IMR-90 (cell line): ENCODE data around the gene GPR33. TPM values are rescaled to one million over a fixed set of nuclear protein-coding genes. Genes with fewer than 3 reads are reported as not detected.

Experiments used
- ATAC-seq: fragments of 200-7000 bp; cut with Tn5 transposase; 2 replicates; pipeline ENCODE4 v1.9.1; 2020; ENCODE audit warnings: low read depth, mild to moderate bottlenecking, moderate library complexity
- BruUV-seq: library from RNA; stranded (reverse); fragments of 400-500 nt; replicated peaks from 2 replicates; lab custom pipeline; 2021; lab: Mats Ljungman, UMichigan
- CTCF ChIA-PET: fragments of 300-600 bp; formaldehyde crosslinking; extraction: SDS; loops from one replicate; lab custom pipeline; 2021; ENCODE audit warnings: antibody characterized with exemption; lab: Yijun Ruan, JAX
- POLR2A ChIA-PET: fragments of 300-600 bp; sonication (Branson Sonifier 250); formaldehyde crosslinking; loops from one replicate; lab custom pipeline; 2022; ENCODE audit warnings: antibody characterized with exemption; ENCODE audit not compliant: unreplicated experiment; lab: Charles Lee
- DNase-seq: peaks from one replicate; pipeline ENCODE4 v3.0.0; 2013
- H2AFZ ChIP-seq: replicated peaks from 2 replicates; pipeline ENCODE3; 2013; ENCODE audit warnings: low read length, mild to moderate bottlenecking; ENCODE audit not compliant: poor library complexity
- H2AK5ac ChIP-seq: 2 replicates; pipeline ENCODE4 v1.6.1; 2013; ENCODE audit warnings: low read depth, low read length, inconsistent platforms
- H2AK9ac ChIP-seq: replicated peaks from 2 replicates; pipeline ENCODE3; 2013; ENCODE audit warnings: mild to moderate bottlenecking, low read depth, low read length, moderate library complexity; ENCODE audit not compliant: poor library complexity
- H2BK120ac ChIP-seq: 2 replicates; pipeline ENCODE4 v1.6.1; 2013; ENCODE audit warnings: low read depth, low read length, inconsistent platforms
- H2BK15ac ChIP-seq: 3 replicates; pipeline ENCODE4 v1.6.1; 2013; ENCODE audit warnings: low read depth, low read length, inconsistent platforms
- H2BK20ac ChIP-seq: 2 replicates; pipeline ENCODE4 v1.6.1; 2013; ENCODE audit warnings: low read depth, mild to moderate bottlenecking, inconsistent platforms, low read length, moderate library complexity
- H2BK5ac ChIP-seq: 2 replicates; pipeline ENCODE4 v1.6.1; 2013; ENCODE audit warnings: mild to moderate bottlenecking, low read depth, low read length, inconsistent platforms; ENCODE audit not compliant: poor library complexity, severe bottlenecking
- H3K14ac ChIP-seq: replicated peaks from 2 replicates; pipeline ENCODE4 v1.6.1; 2013; ENCODE audit warnings: low read depth, low read length, inconsistent platforms
- H3K18ac ChIP-seq: 2 replicates; pipeline ENCODE4 v1.6.1; 2013; ENCODE audit warnings: low read depth, low read length, control low read depth
- H3K23ac ChIP-seq: 2 replicates; pipeline ENCODE4 v1.6.1; 2013; ENCODE audit warnings: low read depth, low read length, inconsistent platforms
- H3K27ac ChIP-seq: 2 replicates; pipeline ENCODE4 v1.5.1; 2013; ENCODE audit warnings: mild to moderate bottlenecking, control low read depth, low read length; ENCODE audit not compliant: insufficient read depth
- H3K27me3 ChIP-seq: 2 replicates; pipeline ENCODE4 v1.6.1; 2013; ENCODE audit warnings: low read length; ENCODE audit not compliant: control insufficient read depth, insufficient read depth
- H3K36me3 ChIP-seq: 2 replicates; pipeline ENCODE4 v1.6.1; 2013; ENCODE audit warnings: low read length, mixed read lengths; ENCODE audit not compliant: control insufficient read depth, insufficient read depth
- H3K4ac ChIP-seq: 2 replicates; pipeline ENCODE4 v1.6.1; 2013; ENCODE audit warnings: low read depth, low read length, inconsistent platforms
- H3K4me1 ChIP-seq: 2 replicates; pipeline ENCODE4 v1.6.1; 2013; ENCODE audit warnings: low read length, mixed read lengths; ENCODE audit not compliant: control insufficient read depth, insufficient read depth
- H3K4me2 ChIP-seq: 2 replicates; pipeline ENCODE4 v1.6.1; 2013; ENCODE audit warnings: low read depth, mild to moderate bottlenecking, control low read depth, low read length, moderate library complexity
- H3K4me3 ChIP-seq: 2 replicates; pipeline ENCODE4 v1.5.1; 2013; ENCODE audit warnings: low read depth, mild to moderate bottlenecking, control low read depth, low read length, moderate library complexity; ENCODE audit not compliant: insufficient read depth
- H3K56ac ChIP-seq: 2 replicates; pipeline ENCODE4 v1.6.1; 2013; ENCODE audit warnings: low read length, inconsistent platforms; ENCODE audit not compliant: insufficient read depth; ENCODE audit errors: extremely low read depth
- H3K79me1 ChIP-seq, 2 experiments: 2 replicates each; pipeline ENCODE4 v1.6.1; 2013; ENCODE audit warnings: low read length in 2 of 2, inconsistent platforms in 1 of 2, low read depth in 1 of 2
- H3K9ac ChIP-seq: 2 replicates; pipeline ENCODE4 v1.6.1; 2013; ENCODE audit warnings: low read depth, low read length, control low read depth
- H3K9me1 ChIP-seq: 2 replicates; pipeline ENCODE4 v1.6.1; 2013; ENCODE audit warnings: low read length, inconsistent platforms; ENCODE audit not compliant: insufficient read depth
- H3K9me3 ChIP-seq: 2 replicates; pipeline ENCODE4 v1.6.1; 2013; ENCODE audit warnings: low read length; ENCODE audit not compliant: control insufficient read depth, insufficient read depth
- H4K20me1 ChIP-seq: 2 replicates; pipeline ENCODE4 v1.6.1; 2013; ENCODE audit warnings: low read length, inconsistent platforms; ENCODE audit not compliant: insufficient read depth
- H4K5ac ChIP-seq: 2 replicates; pipeline ENCODE4 v1.6.1; 2013; ENCODE audit warnings: mild to moderate bottlenecking, low read depth, low read length, control low read depth
- H4K8ac ChIP-seq, 2 experiments: 2 replicates each; pipeline ENCODE4 v1.6.1; 2013; ENCODE audit warnings: low read depth in 2 of 2, low read length in 2 of 2, control low read depth in 1 of 2, inconsistent platforms in 1 of 2
- H4K91ac ChIP-seq: 2 replicates; pipeline ENCODE4 v1.6.1; 2013; ENCODE audit warnings: low read depth, low read length, inconsistent platforms; ENCODE audit not compliant: insufficient read depth
- BHLHE40 ChIP-seq: fragments of 150-350 bp; IDR thresholded peaks from 2 replicates; pipeline ENCODE4 v1.6.1; 2016; ENCODE audit warnings: mild to moderate bottlenecking, low read depth, low read length
- CEBPB ChIP-seq: IDR thresholded peaks from 2 replicates; pipeline ENCODE4 v1.6.1; 2012; ENCODE audit warnings: low read depth, low read length, improper control_type of control experiment
- CHD1 ChIP-seq: IDR thresholded peaks from 2 replicates; pipeline ENCODE4 v1.6.1; 2012; ENCODE audit warnings: low read depth, low read length, improper control_type of control experiment
- CTCF ChIP-seq: conservative IDR thresholded peaks from 2 replicates; pipeline ENCODE4 v1.5.1; 2012; ENCODE audit warnings: mild to moderate bottlenecking, low read depth, low read length, improper control_type of control experiment
- ELK1 ChIP-seq: fragments of 150-350 bp; IDR thresholded peaks from 2 replicates; pipeline ENCODE4 v1.6.1; 2016; ENCODE audit warnings: low read depth, mild to moderate bottlenecking, low read length, moderate library complexity, borderline replicate concordance
- FOS ChIP-seq: fragments of 150-350 bp; IDR thresholded peaks from 2 replicates; pipeline ENCODE4 v1.6.1; 2016; ENCODE audit warnings: low read depth, low read length
- MAFK ChIP-seq: IDR thresholded peaks from 2 replicates; pipeline ENCODE4 v1.6.1; 2012; ENCODE audit warnings: low read depth, low read length, improper control_type of control experiment
- MAZ ChIP-seq: IDR thresholded peaks from 2 replicates; pipeline ENCODE4 v1.6.1; 2012; ENCODE audit warnings: low read depth, mild to moderate bottlenecking, low read length, improper control_type of control experiment, moderate library complexity, borderline replicate concordance
- MXI1 ChIP-seq: IDR thresholded peaks from 2 replicates; pipeline ENCODE4 v1.6.1; 2012; ENCODE audit warnings: low read depth, mild to moderate bottlenecking, low read length, moderate library complexity, borderline replicate concordance
- NFE2L2 ChIP-seq: fragments of 150-350 bp; IDR thresholded peaks from 2 replicates; pipeline ENCODE4 v1.6.1; 2016; ENCODE audit warnings: low read depth, mild to moderate bottlenecking, low read length
- POLR2A ChIP-seq: IDR thresholded peaks from 2 replicates; pipeline ENCODE4 v1.6.1; 2012; ENCODE audit warnings: mild to moderate bottlenecking, low read depth, low read length
- RAD21 ChIP-seq: IDR thresholded peaks from 2 replicates; pipeline ENCODE4 v1.6.1; 2012; ENCODE audit warnings: low read length, improper control_type of control experiment
- RCOR1 ChIP-seq: IDR thresholded peaks from 2 replicates; pipeline ENCODE4 v1.6.1; 2012; ENCODE audit warnings: mild to moderate bottlenecking, low read length, improper control_type of control experiment; ENCODE audit not compliant: insufficient replicate concordance
- RFX5 ChIP-seq: IDR thresholded peaks from 2 replicates; pipeline ENCODE4 v1.8.0; 2012; ENCODE audit warnings: low read depth, mild to moderate bottlenecking, low read length, moderate library complexity
- SMC3 ChIP-seq: fragments of 150-350 bp; IDR thresholded peaks from 2 replicates; pipeline ENCODE4 v1.6.1; 2016; ENCODE audit warnings: low read depth, mild to moderate bottlenecking, antibody characterized with exemption, low read length, moderate library complexity
- USF2 ChIP-seq: fragments of 150-350 bp; IDR thresholded peaks from 2 replicates; pipeline ENCODE4 v1.6.1; 2017; ENCODE audit warnings: mild to moderate bottlenecking, antibody characterized with exemption, low read length, low read depth
- WGBS, 2 experiments: methylation state at CpG; one replicate each; pipeline versions ENCODE4 v1.1.5 to v1.1.7; 2013; ENCODE audit warnings: missing lambda C conversion rate in 2 of 2; ENCODE audit not compliant: insufficient read length in 1 of 2; ENCODE audit errors: extremely low coverage in 2 of 2; 5-methylcytosine and 5-hydroxymethylcytosine counted together
- dilution Hi-C: fragments of 300-500 bp; cut with HindIII; formaldehyde crosslinking; loops from one replicate; pipeline ENCODE4 v1.14.3; 2018; ENCODE audit warnings: low sequenced_read_pairs; ENCODE audit not compliant: unreplicated experiment
- in situ Hi-C: fragments of 300-500 bp; cut with MboI; formaldehyde crosslinking; loops from 3 replicates; pipeline ENCODE4 v1.14.3; 2019; ENCODE audit warnings: low sequenced_read_pairs, inconsistent platforms, mixed read lengths
- intact Hi-C: fragments of 100-400 bp; cut with micrococcal nuclease; formaldehyde crosslinking; loops from 2 replicates; pipeline ENCODE4 v1.10.0; 2022
- polyA plus RNA-seq, 3 experiments: library from polyadenylated mRNA; depleted of rRNA; stranded (reverse); fragments of >200 nt; gene quantifications; 2 replicates each; pipeline ENCODE4 v1.2.3, GENCODE V29; 2012; ENCODE audit warnings: low replicate concordance in 1 of 3
- total RNA-seq: library from RNA; depleted of rRNA; stranded (reverse); fragments of >200 nt; gene quantifications from 2 replicates; pipeline ENCODE4 v1.2.3, GENCODE V29; 2012

Gene GPR33
- total and polyA plus RNA-seq, 2 of the 4 experiments (the other 2 are of a cell fraction): not detected

- TF ChIP-seq USF2: no peak
- no peak for TF ChIP-seq NFE2L2
- TF ChIP-seq MAZ: no peak
- no peak for TF ChIP-seq CTCF
- no peak for TF ChIP-seq CHD1
- TF ChIP-seq RAD21: no peak
- TF ChIP-seq MAFK: no peak
- TF ChIP-seq SMC3: no peak
- no peak for TF ChIP-seq MXI1
- no peak for TF ChIP-seq CEBPB
- no peak for TF ChIP-seq POLR2A
- no peak for TF ChIP-seq BHLHE40
- no peak for TF ChIP-seq ELK1
- no peak for TF ChIP-seq RFX5
- no peak for TF ChIP-seq RCOR1
- TF ChIP-seq FOS: no peak
Measured at GRCh38 chr14:31527546-31527945, 39.7 kb upstream of the GPR33 start.

More at GRCh38 chr14:31527546-31527945, 39.7 kb upstream of the GPR33 start:
- no TSS peak for BruUV-seq
- no peak overlapping the region for H4K8ac ChIP-seq
- H2BK20ac ChIP-seq: no peak overlapping the region
- WGBS, 2 experiments: no CpG with 5 or more reads among the region's 8 CpGs
- no peak overlapping the region for H2AFZ ChIP-seq
- no peaks in the 10 kb centered on the region for H3K9me3 ChIP-seq
- no peak overlapping the region for H3K23ac ChIP-seq
- H4K91ac ChIP-seq: no peak overlapping the region
- no peak overlapping the region for H3K18ac ChIP-seq
- no peak overlapping the region for H2BK5ac ChIP-seq
- H3K27me3 ChIP-seq: peaks cover 3% of the 10 kb centered on the region; the same call in 1 of the 2 replicates
- ATAC-seq: no peak
- no peaks in the 10 kb centered on the region for H3K79me1 ChIP-seq
- no peak overlapping the region for H3K4me3 ChIP-seq
- no peak overlapping the region for H3K9ac ChIP-seq
- H2BK15ac ChIP-seq: no peak overlapping the region
- H2AK9ac ChIP-seq: no peak overlapping the region
- in situ Hi-C loops (no loop called here), dilution Hi-C loops (no loop called here), intact Hi-C loops (no loop called here)
- H2AK5ac ChIP-seq: no peak overlapping the region
- H3K4me1 ChIP-seq: no peaks in the 10 kb centered on the region; the same call in 1 of the 2 replicates
- DNase-seq: no peak
- H3K36me3 ChIP-seq: no peaks in the 10 kb centered on the region
- no peak overlapping the region for H3K56ac ChIP-seq
- H3K4ac ChIP-seq: no peak overlapping the region
- H2BK120ac ChIP-seq: no peak overlapping the region
- H3K9me1 ChIP-seq: peaks cover 2% of the 10 kb centered on the region; the same call in 1 of the 2 replicates
- H4K5ac ChIP-seq: no peak overlapping the region
- H3K27ac ChIP-seq: no peak overlapping the region
- H3K14ac ChIP-seq: no peak overlapping the region
- no peak overlapping the region for H3K4me2 ChIP-seq
- CTCF ChIA-PET: interaction anchor here (0.5 kb wide), 1 partner anchor 321 kb away, joined by 3 read pairs; no protein-coding TSS in a partner anchor
- H4K20me1 ChIP-seq: no peaks in the 10 kb centered on the region
- POLR2A ChIA-PET: no interaction called here
